Measurements from ENCODE around the gene MYO1E.

Gene MYO1E

DNA sequence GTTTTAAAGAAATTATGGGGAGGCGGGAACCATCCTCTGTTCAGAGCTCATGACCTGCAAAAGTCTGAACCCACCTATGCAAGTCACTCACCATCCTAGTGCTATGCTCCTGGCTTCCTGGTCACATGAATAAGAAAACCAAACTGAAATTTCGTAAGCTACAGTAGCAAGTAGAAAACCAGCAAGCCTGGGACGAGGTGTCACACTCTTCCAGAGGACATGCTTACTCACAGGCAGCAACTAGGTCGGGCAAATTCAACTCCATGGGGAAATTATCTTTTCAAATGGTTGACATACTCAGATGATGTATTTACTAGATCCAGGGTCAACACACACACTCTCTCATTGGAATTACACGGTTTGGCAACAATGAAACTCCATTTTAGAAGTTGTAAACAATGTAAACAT lies 134.7 kb downstream of the MYO1E start:
- Histone ChIP-seq H3K36me3 (ENCODE audit: low read length) (peaks cover 57% of the 10 kb centered on the region), H3K9me2 (replicated peaks; ENCODE audit: insufficient read depth, low read length) (no peaks in the 10 kb centered on the region), H3K9ac (ENCODE audit: low read length) (no peak overlapping the region), H3K4me3 (ENCODE audit: insufficient read depth, low read length, poor library complexity, severe bottlenecking) (no peak overlapping the region), H3F3A (ENCODE audit: insufficient read depth) (peaks cover 54% of the 10 kb centered on the region), H3K27ac (ENCODE audit: low read depth, low read length) (peak overlapping the region; percentile 39; the same call in 1 of the 2 replicates), H3K9me3 (ENCODE audit: insufficient read depth, low read length) (no peaks in the 10 kb centered on the region), H4K20me1 (ENCODE audit: low read depth, low read length) (peaks cover 18% of the 10 kb centered on the region), H3K27me3 (ENCODE audit: low read length) (no peaks in the 10 kb centered on the region), H3K79me2 (ENCODE audit: insufficient read depth, low read length) (peaks cover 62% of the 10 kb centered on the region), H2AFZ (ENCODE audit: low read depth, low read length, severe bottlenecking) (no peak overlapping the region), H3K4me2 (ENCODE audit: low read depth, low read length, poor library complexity, severe bottlenecking) (no peak overlapping the region)
- no peak for TF ChIP-seq EZH2phosphoT487 (conservative IDR thresholded peaks at IDR 0.05; ENCODE audit: low read length)
- TF ChIP-seq, protein P1, sequence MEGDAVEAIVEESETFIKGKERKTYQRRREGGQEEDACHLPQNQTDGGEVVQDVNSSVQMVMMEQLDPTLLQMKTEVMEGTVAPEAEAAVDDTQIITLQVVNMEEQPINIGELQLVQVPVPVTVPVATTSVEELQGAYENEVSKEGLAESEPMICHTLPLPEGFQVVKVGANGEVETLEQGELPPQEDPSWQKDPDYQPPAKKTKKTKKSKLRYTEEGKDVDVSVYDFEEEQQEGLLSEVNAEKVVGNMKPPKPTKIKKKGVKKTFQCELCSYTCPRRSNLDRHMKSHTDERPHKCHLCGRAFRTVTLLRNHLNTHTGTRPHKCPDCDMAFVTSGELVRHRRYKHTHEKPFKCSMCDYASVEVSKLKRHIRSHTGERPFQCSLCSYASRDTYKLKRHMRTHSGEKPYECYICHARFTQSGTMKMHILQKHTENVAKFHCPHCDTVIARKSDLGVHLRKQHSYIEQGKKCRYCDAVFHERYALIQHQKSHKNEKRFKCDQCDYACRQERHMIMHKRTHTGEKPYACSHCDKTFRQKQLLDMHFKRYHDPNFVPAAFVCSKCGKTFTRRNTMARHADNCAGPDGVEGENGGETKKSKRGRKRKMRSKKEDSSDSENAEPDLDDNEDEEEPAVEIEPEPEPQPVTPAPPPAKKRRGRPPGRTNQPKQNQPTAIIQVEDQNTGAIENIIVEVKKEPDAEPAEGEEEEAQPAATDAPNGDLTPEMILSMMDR (IDR thresholded peaks at IDR 0.05; ENCODE audit: insufficient read depth, low read length, poor library complexity, severe bottlenecking), result no peak

DNA sequence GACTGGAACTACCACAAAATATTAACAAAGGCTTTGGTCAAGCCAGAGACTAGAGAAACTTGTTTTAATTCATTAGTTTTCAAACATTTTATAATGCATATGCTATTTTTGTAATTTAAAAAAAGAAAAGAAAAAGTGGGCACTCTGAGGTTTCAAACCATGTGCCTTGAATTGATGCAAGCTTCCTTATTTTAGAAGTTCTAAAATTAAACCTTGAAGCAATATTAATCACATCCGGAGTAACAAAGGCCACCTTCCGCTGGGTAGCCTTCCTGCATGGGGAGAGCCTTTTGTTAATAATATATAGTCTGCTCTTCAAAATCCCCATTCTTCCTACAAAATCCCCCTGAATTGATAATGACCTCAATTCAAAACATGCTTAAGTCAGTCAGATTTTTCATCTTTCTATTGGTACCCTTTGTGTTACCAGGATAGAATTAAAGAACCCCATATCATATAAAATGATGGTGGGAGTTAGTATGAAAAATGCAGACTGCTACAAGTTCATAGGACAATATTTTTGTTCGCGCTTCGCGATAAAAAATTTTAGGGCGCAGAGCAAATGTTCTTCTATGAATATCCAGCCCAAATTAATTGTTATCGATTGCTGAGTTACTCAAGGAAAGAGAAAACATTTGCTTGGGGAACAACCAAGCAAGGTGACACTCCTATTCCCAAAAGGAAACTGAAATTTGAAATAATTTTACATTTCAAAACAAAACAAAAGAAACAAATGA lies 135.4 kb downstream of the MYO1E start:
- H3F3A ChIP-seq (ENCODE audit: insufficient read depth), result peaks cover 48% of the 10 kb centered on the region
- no peak overlapping the region for H2AFZ ChIP-seq (ENCODE audit: low read depth, low read length, severe bottlenecking)
- H3K27ac ChIP-seq (ENCODE audit: low read depth, low read length), result peak overlapping the region; percentile 39; the same call in 1 of the 2 replicates
- H3K36me3 ChIP-seq (ENCODE audit: low read length), result peaks cover 56% of the 10 kb centered on the region
- H3K4me3 ChIP-seq (ENCODE audit: insufficient read depth, low read length, poor library complexity, severe bottlenecking), result no peak overlapping the region
- H4K20me1 ChIP-seq (ENCODE audit: low read depth, low read length), result peaks cover 15% of the 10 kb centered on the region
- H3K27me3 ChIP-seq (ENCODE audit: low read length), result no peaks in the 10 kb centered on the region
- TF ChIP-seq, protein P1 (IDR thresholded peaks at IDR 0.05; ENCODE audit: insufficient read depth, low read length, poor library complexity, severe bottlenecking), result no peak
- no peak for TF ChIP-seq EZH2phosphoT487 (conservative IDR thresholded peaks at IDR 0.05; ENCODE audit: low read length)
- H3K79me2 ChIP-seq (ENCODE audit: insufficient read depth, low read length), result peaks cover 56% of the 10 kb centered on the region
- no peak overlapping the region for H3K4me2 ChIP-seq (ENCODE audit: low read depth, low read length, poor library complexity, severe bottlenecking)
- no peak overlapping the region for H3K9ac ChIP-seq (ENCODE audit: low read length)
- no peaks in the 10 kb centered on the region for H3K9me2 ChIP-seq (replicated peaks; ENCODE audit: insufficient read depth, low read length)
- no peaks in the 10 kb centered on the region for H3K9me3 ChIP-seq (ENCODE audit: insufficient read depth, low read length)

DNA sequence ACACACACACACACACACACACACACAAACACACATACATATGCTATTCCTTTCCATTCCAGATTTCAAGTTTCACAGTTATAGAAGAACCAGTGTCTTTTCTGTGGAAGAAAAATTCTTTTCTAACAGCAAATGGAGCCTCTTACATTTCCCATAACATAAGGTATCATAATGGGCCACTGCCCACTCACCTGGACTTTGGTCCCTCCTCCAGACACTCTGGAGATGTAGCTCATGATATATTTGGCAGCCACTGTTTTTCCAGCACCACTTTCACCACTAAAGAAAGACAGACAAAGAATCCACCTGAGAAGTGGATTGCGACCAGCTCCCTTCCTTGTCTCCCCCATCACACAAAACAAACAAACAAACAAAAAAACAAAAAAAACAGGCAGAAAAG lies 136.3 kb downstream of the MYO1E start:
- no peak overlapping the region for H3K4me2 ChIP-seq (ENCODE audit: low read depth, low read length, poor library complexity, severe bottlenecking)
- H3K79me2 ChIP-seq (ENCODE audit: insufficient read depth, low read length), result peaks cover 50% of the 10 kb centered on the region
- peaks cover 60% of the 10 kb centered on the region for H3K36me3 ChIP-seq (ENCODE audit: low read length)
- peaks cover 11% of the 10 kb centered on the region for H4K20me1 ChIP-seq (ENCODE audit: low read depth, low read length)
- no peak overlapping the region; the same call in 1 of the 2 replicates for H3K27ac ChIP-seq (ENCODE audit: low read depth, low read length)
- no peaks in the 10 kb centered on the region for H3K27me3 ChIP-seq (ENCODE audit: low read length)
- H3K9me2 ChIP-seq (replicated peaks; ENCODE audit: insufficient read depth, low read length), result no peaks in the 10 kb centered on the region
- peaks cover 43% of the 10 kb centered on the region for H3F3A ChIP-seq (ENCODE audit: insufficient read depth)
- TF ChIP-seq, protein P1 (IDR thresholded peaks at IDR 0.05; ENCODE audit: insufficient read depth, low read length, poor library complexity, severe bottlenecking), result no peak
- TF ChIP-seq EZH2phosphoT487 (conservative IDR thresholded peaks at IDR 0.05; ENCODE audit: low read length), result no peak
- no peak overlapping the region for H3K4me3 ChIP-seq (ENCODE audit: insufficient read depth, low read length, poor library complexity, severe bottlenecking)
- no peak overlapping the region for H3K9ac ChIP-seq (ENCODE audit: low read length)
- no peak overlapping the region for H2AFZ ChIP-seq (ENCODE audit: low read depth, low read length, severe bottlenecking)
- no peaks in the 10 kb centered on the region for H3K9me3 ChIP-seq (ENCODE audit: insufficient read depth, low read length)
